ENCODE results near the gene MAGI3. TPM values are rescaled to one million over a fixed set of nuclear protein-coding genes. Genes with fewer than 3 reads are reported as not detected.
"Not testable (repeated sequence)": the region's sequence is repeated elsewhere in the genome, so short reads cannot be mapped to it uniquely, and the experiment has no call there.

The MAGI3 gene
- total RNA-seq, 4 donors from 2014 or later: 94.3 to 180 (median 134) TPM

- intact Hi-C loops (cut with DNase I; ENCODE audit: low total_unique reads): no loop called here
- 82 to 93% methylated on average over 3 to 5 of the region's 5 CpGs for WGBS, 2 donors (ENCODE audit: low coverage in 1 of 2)
- H3K9me3 ChIP-seq: peaks cover 17 to 20% of the 10 kb centered on the region in 2 donors
- H3K36me3 ChIP-seq: no peaks in the 10 kb centered on the region
- TF ChIP-seq POLR2A (IDR thresholded peaks at IDR 0.05): no peak
- no peak for TF ChIP-seq CTCF (IDR thresholded peaks at IDR 0.05)
- TF ChIP-seq EP300 (IDR thresholded peaks at IDR 0.05; ENCODE audit: low read depth): no peak
- no peak for TF ChIP-seq POLR2AphosphoS5 (IDR thresholded peaks at IDR 0.05)
- H3K4me3 ChIP-seq: no peak overlapping the region
- in situ Hi-C loops (cut with MboI; ENCODE audit: low pct_ligation_motif_present in 1 of 4, low pct_unique_long_range_greater_than_20kb in 1 of 4, low sequenced_read_pairs in 3 of 4): no loop called here
- no peaks in the 10 kb centered on the region for H3K4me1 ChIP-seq
- H3K27ac ChIP-seq: no peak overlapping the region
- no peaks in the 10 kb centered on the region for H3K27me3 ChIP-seq
- no peak for DNase-seq
These were observed 89.7 kb downstream of the MAGI3 start for GRCh38 chr1:113479713-113480676.

GRCh38 chr1:113485131-113485530 is 94.8 kb downstream of the MAGI3 start:
- H3K4me3 ChIP-seq; H3K36me3 ChIP-seq; H3K4me1 ChIP-seq; in situ Hi-C loops (cut with MboI; ENCODE audit: low pct_ligation_motif_present in 1 of 4, low pct_unique_long_range_greater_than_20kb in 1 of 4, low sequenced_read_pairs in 3 of 4); intact Hi-C loops (cut with DNase I; ENCODE audit: low total_unique reads); H3K27me3 ChIP-seq; H3K27ac ChIP-seq; DNase-seq: not testable (repeated sequence)
- 86 to 90% methylated on average over 3 of the region's 3 CpGs for WGBS, 2 donors (ENCODE audit: low coverage in 1 of 2)
- peaks cover 8 to 13% of the 10 kb centered on the region in 2 donors for H3K9me3 ChIP-seq

- TF ChIP-seq EP300 (IDR thresholded peaks at IDR 0.05; ENCODE audit: low read depth): no peak
- TF ChIP-seq POLR2A (IDR thresholded peaks at IDR 0.05): no peak
- TF ChIP-seq CTCF (IDR thresholded peaks at IDR 0.05): no peak
- TF ChIP-seq POLR2AphosphoS5 (IDR thresholded peaks at IDR 0.05): no peak
- no peak overlapping the region for H3K4me3 ChIP-seq
- intact Hi-C loops (cut with DNase I; ENCODE audit: low total_unique reads) (no loop called here), in situ Hi-C loops (cut with MboI; ENCODE audit: low pct_ligation_motif_present in 1 of 4, low pct_unique_long_range_greater_than_20kb in 1 of 4, low sequenced_read_pairs in 3 of 4) (no loop called here)
- DNase-seq: no peak
- 92% methylated on average over 4 of the region's 4 CpGs; no CpG with 5 or more reads in 1 of the 2 donors for whole genome bisulfite sequencing, 2 donors (ENCODE audit: low coverage in 1 of 2)
- peaks cover 12 to 17% of the 10 kb centered on the region in 2 donors for H3K9me3 ChIP-seq
- no peaks in the 10 kb centered on the region for H3K36me3 ChIP-seq
- no peak overlapping the region for H3K27ac ChIP-seq
- no peaks in the 10 kb centered on the region for H3K4me1 ChIP-seq
- no peaks in the 10 kb centered on the region for H3K27me3 ChIP-seq
These were observed 98.4 kb downstream of the MAGI3 start for GRCh38 chr1:113488576-113489177.

- DNase-seq: no peak
- TF ChIP-seq CTCF (IDR thresholded peaks at IDR 0.05) (no peak), POLR2AphosphoS5 (IDR thresholded peaks at IDR 0.05) (no peak), POLR2A (IDR thresholded peaks at IDR 0.05) (no peak), EP300 (IDR thresholded peaks at IDR 0.05; ENCODE audit: low read depth) (no peak)
- no peaks in the 10 kb centered on the region for H3K27me3 ChIP-seq
- H3K4me3 ChIP-seq: no peak overlapping the region
- no peaks in the 10 kb centered on the region for H3K4me1 ChIP-seq
- H3K36me3 ChIP-seq: no peaks in the 10 kb centered on the region
- H3K9me3 ChIP-seq: peaks cover 12 to 23% of the 10 kb centered on the region in 2 donors
- in situ Hi-C loops (cut with MboI; ENCODE audit: low pct_ligation_motif_present in 1 of 4, low pct_unique_long_range_greater_than_20kb in 1 of 4, low sequenced_read_pairs in 3 of 4) (no loop called here), intact Hi-C loops (cut with DNase I; ENCODE audit: low total_unique reads) (no loop called here)
- WGBS, 2 donors (ENCODE audit: low coverage in 1 of 2): 79 to 96% methylated on average over 1 of the region's 1 CpG
- H3K27ac ChIP-seq: no peak overlapping the region
These were observed 100.1 kb downstream of the MAGI3 start for GRCh38 chr1:113490384-113490783.
